ENCODE results near the gene SFXN3. TPM values are rescaled to one million over a fixed set of nuclear protein-coding genes. Genes with fewer than 3 reads are reported as not detected.
A peak's percentile ranks its signal among the peaks of the same experiment; 100 is the strongest.

SFXN3 gene
- total RNA-seq, 2 donors from 2014 or later, result 14.7 to 22.0 TPM

- DNase-seq (no peak), ATAC-seq (no peak)
- intact Hi-C loops (cut with DNase I, micrococcal nuclease), result no loop called here
Observed at GRCh38 chr10:101085846-101086245, 54.8 kb downstream of the SFXN3 start.

- intact Hi-C loops (cut with DNase I, micrococcal nuclease), result no loop called here
- ATAC-seq (no peak), DNase-seq (no peak)
Observed at GRCh38 chr10:101087376-101087775, 56.3 kb downstream of the SFXN3 start.

GRCh38 chr10:101087965-101088364 lies 56.9 kb downstream of the SFXN3 start:
- DNase-seq, result no peak
- no peak for ATAC-seq
- intact Hi-C loops (cut with DNase I, micrococcal nuclease), result no loop called here

GRCh38 chr10:101089520-101090299 lies 58.7 kb downstream of the SFXN3 start:
- ATAC-seq (peak; percentile 69), DNase-seq (no peak)
- intact Hi-C loops (cut with DNase I, micrococcal nuclease), result loop anchor here in 1 of 2 donors (10.0 kb wide), 1 partner anchor 55 kb away; no protein-coding TSS in a partner anchor

GRCh38 chr10:101090597-101090996 lies 59.6 kb downstream of the SFXN3 start:
- ATAC-seq (no peak), DNase-seq (no peak)
- intact Hi-C loops (cut with DNase I, micrococcal nuclease), result loop anchor here in 1 of 2 donors (10.0 kb wide), 1 partner anchor 54 kb away; no protein-coding TSS in a partner anchor

Other genes starting within 250 kb of the SFXN3 start
- gene SLF2, start 118.3 kb upstream of the SFXN3 start, total RNA-seq, result 10 to 100 TPM; 18.5 to 20.3 TPM
- 100 to 1,000 TPM; 108 to 170 TPM for gene SEMA4G, start 61.7 kb upstream of the SFXN3 start, total RNA-seq
- gene MRPL43, start 43.7 kb upstream of the SFXN3 start, total RNA-seq, result 10 to 100 TPM; 66.9 to 69.3 TPM
- gene TWNK, start 43.7 kb upstream of the SFXN3 start, total RNA-seq, result 1 to 10 TPM; 3.7 to 5.8 TPM
- gene LZTS2, start 31.4 kb upstream of the SFXN3 start, total RNA-seq, result 10 to 100 TPM; 28.7 to 33.9 TPM
- gene PDZD7, start 105 bp upstream of the SFXN3 start, total RNA-seq, result under 1 TPM; 0.21 to 0.78 TPM
- gene KAZALD1, start 30.8 kb downstream of the SFXN3 start, total RNA-seq, result 10 to 100 TPM; 17.7 to 21.0 TPM
- 1 to 10 TPM in 1 of 2 donors, under 1 TPM in 1; 0.12 to 1.7 TPM for gene TLX1, start 100.1 kb downstream of the SFXN3 start, total RNA-seq
- gene LBX1, start 198.2 kb downstream of the SFXN3 start, total RNA-seq, result not detected